ENCODE data around the gene SDR42E2. TPM values are rescaled to one million over a fixed set of nuclear protein-coding genes. Genes with fewer than 3 reads are reported as not detected.

The SDR42E2 gene
- total and polyA plus RNA-seq, 10 of the 15 experiments (the other 5 are each of a cell fraction or from before 2014, with no cell fraction given): 0.01 to 0.09 (median 0.08) TPM; not detected in 4

GRCh38 chr16:22217890-22218730, 55.8 kb downstream of the SDR42E2 start (continued):
- TF ChIP-seq CEBPB (IDR thresholded peaks at IDR 0.05; ENCODE audit: borderline replicate concordance in 1 of 2, low read depth in 2 of 2, low read length in 2 of 2) (no peak), ETV6 (conservative IDR thresholded peaks at IDR 0.05 in 1 of 2, IDR thresholded peaks at IDR 0.05 in 1 of 2; ENCODE audit: borderline replicate concordance in 1 of 2, low read depth in 1 of 2) (no peak), SREBF1 (IDR thresholded peaks at IDR 0.05; ENCODE audit: low read length) (no peak), ZNF207 (IDR thresholded peaks at IDR 0.05; ENCODE audit: borderline replicate concordance) (no peak), ZNF592 (IDR thresholded peaks at IDR 0.05) (no peak), POU2F2 (IDR thresholded peaks at IDR 0.05; ENCODE audit: borderline replicate concordance, low read depth, low read length) (no peak), RAD51 (IDR thresholded peaks at IDR 0.05) (peak; percentile 99), NFXL1 (IDR thresholded peaks at IDR 0.05; ENCODE audit: borderline replicate concordance) (no peak), ZBED1 (IDR thresholded peaks at IDR 0.05; ENCODE audit: borderline replicate concordance) (no peak), IRF4 (IDR thresholded peaks at IDR 0.05; ENCODE audit: low read depth, low read length) (peak; percentile 13; the same call in 1 of the 2 replicates), JUNB (IDR thresholded peaks at IDR 0.05) (no peak), PAX5 (IDR thresholded peaks at IDR 0.05; ENCODE audit: borderline replicate concordance, low read depth, low read length) (peak; percentile 71; the same call in 1 of the 2 replicates), ZSCAN29 (IDR thresholded peaks at IDR 0.05) (no peak), DPF2 (IDR thresholded peaks at IDR 0.05) (peak; percentile 54), HCFC1 (IDR thresholded peaks at IDR 0.05; ENCODE audit: low read length) (no peak), RCOR1 (conservative IDR thresholded peaks at IDR 0.05; ENCODE audit: low read depth, low read length) (0 out of 2 replicates have a peak, but pooled peaks have one; percentile 15), MAX (IDR thresholded peaks at IDR 0.05; ENCODE audit: low read depth, low read length) (no peak), ASH2L (IDR thresholded peaks at IDR 0.05; ENCODE audit: borderline replicate concordance, low read depth) (no peak), NKRF (conservative IDR thresholded peaks at IDR 0.05) (no peak; the same call in 1 of the 2 replicates), REST (IDR thresholded peaks at IDR 0.05; ENCODE audit: low read depth, low read length) (no peak)

All from GM12878 (cell line).